Hepatocyte (in vitro differentiated cells): Measurements from ENCODE around the gene SCRT2.

Source experiments
- CTCF ChIP-seq: fragments of 200-600 bp; sonication (generic); IDR thresholded peaks from 2 replicates; pipeline ENCODE4 v1.5.1; 2016; ENCODE audit warnings: antibody characterized with exemption, mild to moderate bottlenecking; ENCODE audit not compliant: poor library complexity
- EZH2 ChIP-seq: fragments of 200-600 bp; sonication (generic); IDR thresholded peaks from 2 replicates; pipeline ENCODE4 v1.6.1; 2016; ENCODE audit warnings: antibody characterized with exemption, mild to moderate bottlenecking, borderline replicate concordance

GRCh38 chr20:675033-675452, 559 bp downstream of the SCRT2 start:
- TF ChIP-seq EZH2 (no peak), CTCF (no peak)
